Measurements from ENCODE around the gene PPP3CA.

Gene PPP3CA

GRCh38 chr4:101162990-101163380 lies 184.3 kb downstream of the PPP3CA start:
- H3K27me3 ChIP-seq: no peaks in the 10 kb centered on the region
- H3K4me3 ChIP-seq: no peak overlapping the region
- DNase-seq: no peak
- H3K9me3 ChIP-seq: no peaks in the 10 kb centered on the region
- H3K36me3 ChIP-seq: no peaks in the 10 kb centered on the region
- TF ChIP-seq, protein P1, sequence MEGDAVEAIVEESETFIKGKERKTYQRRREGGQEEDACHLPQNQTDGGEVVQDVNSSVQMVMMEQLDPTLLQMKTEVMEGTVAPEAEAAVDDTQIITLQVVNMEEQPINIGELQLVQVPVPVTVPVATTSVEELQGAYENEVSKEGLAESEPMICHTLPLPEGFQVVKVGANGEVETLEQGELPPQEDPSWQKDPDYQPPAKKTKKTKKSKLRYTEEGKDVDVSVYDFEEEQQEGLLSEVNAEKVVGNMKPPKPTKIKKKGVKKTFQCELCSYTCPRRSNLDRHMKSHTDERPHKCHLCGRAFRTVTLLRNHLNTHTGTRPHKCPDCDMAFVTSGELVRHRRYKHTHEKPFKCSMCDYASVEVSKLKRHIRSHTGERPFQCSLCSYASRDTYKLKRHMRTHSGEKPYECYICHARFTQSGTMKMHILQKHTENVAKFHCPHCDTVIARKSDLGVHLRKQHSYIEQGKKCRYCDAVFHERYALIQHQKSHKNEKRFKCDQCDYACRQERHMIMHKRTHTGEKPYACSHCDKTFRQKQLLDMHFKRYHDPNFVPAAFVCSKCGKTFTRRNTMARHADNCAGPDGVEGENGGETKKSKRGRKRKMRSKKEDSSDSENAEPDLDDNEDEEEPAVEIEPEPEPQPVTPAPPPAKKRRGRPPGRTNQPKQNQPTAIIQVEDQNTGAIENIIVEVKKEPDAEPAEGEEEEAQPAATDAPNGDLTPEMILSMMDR (IDR thresholded peaks at IDR 0.05): no peak
- H3K27ac ChIP-seq: no peak overlapping the region
- intact Hi-C loops (cut with DNase I; ENCODE audit: low total_unique reads): no loop called here
- H3K4me1 ChIP-seq: peaks cover 0 to 5% (median 2%) of the 10 kb centered on the region in 4 donors

- Histone ChIP-seq H3K9me3 (no peaks in the 10 kb centered on the region), H3K4me3 (no peak overlapping the region), H3K27ac (no peak overlapping the region), H3K36me3 (no peaks in the 10 kb centered on the region), H3K4me1 (peaks cover 0 to 21% (median 12%) of the 10 kb centered on the region in 4 donors), H3K27me3 (no peaks in the 10 kb centered on the region)
- DNase-seq: no peak
- TF ChIP-seq, protein P1 (IDR thresholded peaks at IDR 0.05): no peak
- intact Hi-C loops (cut with DNase I; ENCODE audit: low total_unique reads): no loop called here
Measured at GRCh38 chr4:101160792-101161592, 186.3 kb downstream of the PPP3CA start.

- no peak for DNase-seq
- no peak overlapping the region for H3K27ac ChIP-seq
Measured at GRCh38 chr4:101158507-101158906, 188.8 kb downstream of the PPP3CA start.

DNA sequence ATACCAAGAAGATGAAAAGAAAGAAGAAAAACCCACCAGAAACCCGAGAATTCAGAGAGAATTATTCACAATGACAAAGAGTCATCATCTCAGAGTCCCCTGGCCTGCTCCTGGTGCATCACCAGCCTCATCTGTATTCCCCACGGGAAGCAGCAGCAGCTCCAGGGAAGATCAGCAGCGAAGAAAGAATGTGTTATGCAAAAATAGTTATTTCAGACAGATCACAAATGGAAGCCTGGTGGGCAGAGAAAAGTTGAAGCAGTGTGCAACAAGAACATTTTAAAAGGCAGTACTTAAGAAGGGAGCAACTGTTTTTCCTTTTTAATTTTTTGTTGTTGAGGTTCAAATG lies 189.2 kb downstream of the PPP3CA start:
- TF ChIP-seq, protein P1 (IDR thresholded peaks at IDR 0.05): no peak
- peaks cover 0 to 21% (median 12%) of the 10 kb centered on the region in 4 donors for H3K4me1 ChIP-seq
- DNase-seq: no peak
- no peaks in the 10 kb centered on the region for H3K9me3 ChIP-seq
- H3K27me3 ChIP-seq: no peaks in the 10 kb centered on the region
- H3K27ac ChIP-seq: no peak overlapping the region
- H3K4me3 ChIP-seq: no peak overlapping the region
- no peaks in the 10 kb centered on the region for H3K36me3 ChIP-seq
- intact Hi-C loops (cut with DNase I; ENCODE audit: low total_unique reads): no loop called here

More at GRCh38 chr4:101158507-101158906, 188.8 kb downstream of the PPP3CA start:
- H3K9me3 ChIP-seq: no peaks in the 10 kb centered on the region
- H3K4me1 ChIP-seq: peaks cover 0 to 21% (median 12%) of the 10 kb centered on the region in 4 donors
- intact Hi-C loops (cut with DNase I; ENCODE audit: low total_unique reads): no loop called here
- no peaks in the 10 kb centered on the region for H3K36me3 ChIP-seq
- TF ChIP-seq, protein P1 (IDR thresholded peaks at IDR 0.05): no peak
- no peaks in the 10 kb centered on the region for H3K27me3 ChIP-seq
- H3K4me3 ChIP-seq: no peak overlapping the region

GRCh38 chr4:101157415-101158133 lies 189.8 kb downstream of the PPP3CA start:
- no peaks in the 10 kb centered on the region for H3K27me3 ChIP-seq
- H3K4me3 ChIP-seq: no peak overlapping the region
- H3K27ac ChIP-seq: no peak overlapping the region
- H3K36me3 ChIP-seq: no peaks in the 10 kb centered on the region
- H3K9me3 ChIP-seq: no peaks in the 10 kb centered on the region
- intact Hi-C loops (cut with DNase I; ENCODE audit: low total_unique reads): no loop called here
- peaks cover 0 to 21% (median 12%) of the 10 kb centered on the region in 4 donors for H3K4me1 ChIP-seq
- TF ChIP-seq, protein P1 (IDR thresholded peaks at IDR 0.05): no peak
- DNase-seq: no peak

Data from tibial artery (tissue), 4 donors.